A549 treated with AZD9567 at 1 μM for 4 hours (cell line): Measurements from ENCODE around the gene GCC2. TPM values are rescaled to one million over a fixed set of nuclear protein-coding genes. Genes with fewer than 3 reads are reported as not detected.

Source experiments
- total RNA-seq: library from RNA; stranded (reverse); fragments of 200-300 nt; extraction: Qiagen RNA extraction; gene quantifications from 5 replicates; pipeline ENCODE4 v1.2.3, GENCODE V29; 2022; ENCODE audit not compliant: insufficient read depth

The GCC2 gene
- 8.4 to 14.6 TPM (median 12.9 TPM) in 5 replicates for total RNA-seq

DNA sequence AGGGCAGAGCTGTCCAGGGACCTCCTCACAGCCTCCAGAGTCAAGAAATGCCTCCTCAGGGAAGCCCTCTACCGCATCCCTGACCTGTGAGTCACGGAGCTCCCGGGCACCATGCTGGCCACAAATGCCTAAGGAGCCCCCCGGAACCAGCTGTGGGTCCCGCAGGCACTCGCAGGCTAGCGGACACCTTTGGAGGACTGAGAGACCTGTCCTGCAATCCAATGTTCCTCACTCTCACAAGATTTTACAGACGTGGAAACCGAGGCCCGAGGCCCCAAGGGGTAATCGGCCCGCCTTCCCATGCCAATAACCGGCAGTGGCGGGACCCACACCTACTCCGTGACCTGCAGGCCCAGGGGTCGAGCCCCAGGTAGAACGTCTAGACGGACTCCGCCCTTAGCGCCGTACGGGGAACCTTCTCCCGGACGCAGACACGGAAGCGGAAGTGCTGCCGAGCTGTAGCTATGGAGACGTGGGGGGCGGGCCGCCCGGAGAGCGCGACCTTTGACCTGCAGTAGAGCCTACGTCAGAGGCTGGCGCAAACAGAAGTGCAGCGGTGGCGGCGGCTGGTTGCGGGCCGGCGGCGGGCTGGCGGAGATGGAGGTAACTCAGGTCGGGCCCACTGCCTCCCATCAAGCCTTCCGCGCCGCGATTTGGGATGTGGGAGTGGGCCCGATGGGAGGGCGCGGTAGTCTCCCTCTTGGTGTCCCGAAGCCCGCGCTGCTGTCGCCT lies at the start of gene GCC2:
TSS of gene GCC2 (plus strand) at position 529 of the 732 bp plus-strand sequence. CDS start at position 598, 69 bp downstream.

GRCh38 chr2:108533832-108534583 lies 85.0 kb downstream of the GCC2 start, which contains the start of gene LIMS1:
TSS of gene LIMS1 (plus strand) at chr2:108534470. CDS start at chr2:108534563, 93 bp downstream.

Other genes with a start within 250 kb of the GCC2 start
- gene SULT1C3, start 209.2 kb upstream of the GCC2 start, total RNA-seq, result not detected in 5 replicates
- gene SULT1C2, start 160.3 kb upstream of the GCC2 start, total RNA-seq, result 0.27 to 1.4 TPM (median 0.35 TPM) in 5 replicates
- not detected in 5 replicates for gene SULT1C4, start 71.3 kb upstream of the GCC2 start, total RNA-seq
- gene LIMS1, start 85.3 kb downstream of the GCC2 start, total RNA-seq, result 37.2 to 58.5 TPM (median 57.3 TPM) in 5 replicates